ENCODE data around the gene C3. TPM values are rescaled to one million over a fixed set of nuclear protein-coding genes. Genes with fewer than 3 reads are reported as not detected.

Gene C3
- polyA plus RNA-seq, 2 of the 4 experiments (the other 2 are of a cell fraction) = 45.4 to 70.9 TPM

DNA sequence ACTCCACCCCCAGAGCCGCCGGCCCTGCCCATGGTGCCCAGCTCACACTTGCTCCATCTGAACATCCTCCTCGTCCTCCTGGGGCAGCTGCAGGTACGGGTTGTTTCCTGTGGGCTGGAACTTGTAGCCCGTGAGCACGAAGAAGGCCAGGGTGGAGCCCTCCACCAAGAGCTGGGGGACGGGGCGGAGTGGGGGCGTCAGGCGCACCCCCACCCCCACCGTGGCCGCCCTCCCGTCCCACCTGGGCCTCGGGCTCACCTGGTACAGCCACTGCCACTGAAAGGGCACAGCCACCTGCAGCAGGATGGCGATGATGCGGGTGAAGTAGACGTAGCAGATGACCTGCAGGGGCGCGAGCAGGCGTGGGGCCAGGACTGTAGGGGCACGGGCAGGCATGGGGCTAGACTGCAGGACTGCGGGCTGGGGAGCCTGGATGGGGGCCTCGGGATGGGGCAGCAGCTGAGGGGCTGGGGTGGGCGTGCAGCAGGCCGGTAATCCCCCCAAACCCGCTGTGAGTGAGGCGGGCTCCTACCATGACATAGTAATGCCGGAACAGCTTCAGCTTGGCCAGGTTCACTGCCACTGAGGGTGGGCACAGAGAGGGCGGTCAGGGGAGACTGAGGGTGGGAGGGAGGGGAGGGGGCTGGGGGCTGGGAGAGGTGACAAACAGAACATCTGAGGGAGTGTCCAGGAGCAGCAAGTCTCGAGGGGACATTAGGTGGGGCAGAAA lies 10.7 kb upstream of the C3 start:
- Histone ChIP-seq H3K27ac (peak overlapping the region in 1 of 2 experiments; percentile 75; a peak in 3 of 6 replicates), H3K9me3 (no peaks in the 10 kb centered on the region), H3K4me3 (no peak overlapping the region), H3K4me2 (peak overlapping the region; percentile 52; the same call in 2 of the 3 replicates), H3K4me1 (peaks cover 14% of the 10 kb centered on the region; the same call in 2 of the 3 replicates)
- ATAC-seq (no peak; a peak in 1 of 6 replicates), FAIRE-seq (no peak), DNase-seq (ENCODE audit: low read depth in 1 of 2, low spot score in 1 of 2) (no peak)
- no peak for TF ChIP-seq CBX2 (IDR thresholded peaks at IDR 0.05; ENCODE audit: borderline replicate concordance, low read depth)
- TF ChIP-seq MAZ (IDR thresholded peaks at IDR 0.05; ENCODE audit: borderline replicate concordance, low read depth, low read length) = no peak
- no peak for TF ChIP-seq NPAS2 (CRISPR knock-in tag; IDR thresholded peaks at IDR 0.05; ENCODE audit: borderline replicate concordance)
- no peak for TF ChIP-seq JUNB (IDR thresholded peaks at IDR 0.05)
- TF ChIP-seq ZFP36 (IDR thresholded peaks at IDR 0.05; ENCODE audit: borderline replicate concordance, partially characterized antibody) = no peak
- TF ChIP-seq SMC3 (IDR thresholded peaks at IDR 0.05) = no peak
- TF ChIP-seq CTCF (IDR thresholded peaks at IDR 0.05) = no peak
- no peak for TF ChIP-seq HES2 (IDR thresholded peaks at IDR 0.05)
- no peak for TF ChIP-seq EHMT2 (IDR thresholded peaks at IDR 0.05; ENCODE audit: low read depth)
- 93% methylated on average over 11 of the region's 30 CpGs for WGBS (ENCODE audit: missing lambda C conversion rate)
- ChIA-PET CTCF (interaction anchor here (0.6 to 1.0 kb wide), 2 partner anchors 131 to 214 kb away, joined by 3 read pairs; no protein-coding TSS in a partner anchor), POLR2A (no interaction called here)

DNA sequence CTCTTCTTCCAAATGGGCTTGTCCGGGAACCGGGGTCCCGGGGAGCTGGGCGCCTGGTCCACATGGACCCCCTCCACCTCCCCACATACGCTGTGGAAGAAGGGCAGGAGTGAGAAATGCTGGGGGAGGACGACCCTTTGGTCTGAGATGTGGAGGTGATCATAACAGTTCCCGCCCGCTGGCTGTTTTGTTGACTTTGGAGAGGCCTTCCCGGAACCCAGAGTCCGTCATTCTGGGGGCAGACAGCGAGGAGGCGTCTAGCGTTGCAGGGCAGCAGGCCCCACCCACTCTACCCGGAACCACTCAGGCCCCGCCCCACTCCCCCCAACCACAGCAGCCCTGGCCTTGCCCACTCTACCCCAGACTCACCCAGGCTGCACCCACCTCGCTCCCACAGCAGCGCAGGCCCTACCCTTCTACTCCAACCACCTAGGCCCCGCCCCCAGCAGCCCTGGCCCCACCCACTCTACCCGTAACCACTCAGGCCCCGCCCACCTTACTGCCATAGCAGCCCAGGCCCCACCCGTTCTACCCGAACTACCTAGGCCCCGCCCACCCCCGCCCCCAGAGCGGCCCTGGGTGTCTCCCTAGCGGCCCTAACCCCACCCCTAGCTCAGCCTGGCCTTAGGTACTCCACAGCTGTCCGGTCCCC lies 9.8 kb upstream of the C3 start:
- CTCF ChIA-PET = interaction anchor here (0.6 to 1.0 kb wide), 3 partner anchors 132 to 734 kb away, joined by 3 to 4 read pairs (median 3); no protein-coding TSS in a partner anchor
- H3K4me1 ChIP-seq = peaks cover 19% of the 10 kb centered on the region
- DNase-seq (ENCODE audit: low read depth in 1 of 2, low spot score in 1 of 2) (peak; percentile 49 to 84), FAIRE-seq (no peak), ATAC-seq (peak; percentile 60 to 85)
- no peak overlapping the region for H3K4me3 ChIP-seq
- POLR2A ChIA-PET = no interaction called here
- H3K27ac ChIP-seq = peak overlapping the region; percentile 59 to 75; a peak in 5 of 6 replicates
- TF ChIP-seq RAD21 (conservative IDR thresholded peaks at IDR 0.05 in 1 of 2, IDR thresholded peaks at IDR 0.05 in 1 of 2) = no peak
- TF ChIP-seq RNF2 (IDR thresholded peaks at IDR 0.05; ENCODE audit: borderline replicate concordance, low read depth) = no peak
- no peak for TF ChIP-seq TP53 (CRISPR knock-in tag; IDR thresholded peaks at IDR 0.05)
- no peak for TF ChIP-seq ZNF302 (CRISPR knock-in tag; IDR thresholded peaks at IDR 0.05)
- TF ChIP-seq POLR2A (IDR thresholded peaks at IDR 0.05; ENCODE audit: low read length) = no peak
- no peak for TF ChIP-seq CTCF (IDR thresholded peaks at IDR 0.05)
- TF ChIP-seq JUNB (IDR thresholded peaks at IDR 0.05) = no peak
- TF ChIP-seq FOXS1 (CRISPR knock-in tag; IDR thresholded peaks at IDR 0.05) = no peak
- TF ChIP-seq FOSB (CRISPR knock-in tag; IDR thresholded peaks at IDR 0.05) = no peak
- TF ChIP-seq JUN (IDR thresholded peaks at IDR 0.05) = no peak
- no peak for TF ChIP-seq EP300 (IDR thresholded peaks at IDR 0.05)
- no peaks in the 10 kb centered on the region for H3K9me3 ChIP-seq
- WGBS (ENCODE audit: missing lambda C conversion rate) = 41% methylated on average over 13 of the region's 27 CpGs
- peak overlapping the region; percentile 52 for H3K4me2 ChIP-seq
